Mesendoderm (in vitro differentiated cells): ENCODE data around the gene PDZRN3.
A peak's percentile ranks its signal among the peaks of the same experiment; 100 is the strongest.

Experiments used
- DNase-seq: peaks from one replicate; pipeline ENCODE4 v3.0.0; 2013
- H2AK5ac ChIP-seq: 2 replicates; pipeline ENCODE4 v1.6.1; 2013; ENCODE audit warnings: low read length, inconsistent platforms
- H2BK120ac ChIP-seq: 2 replicates; pipeline ENCODE4 v1.6.1; 2013; ENCODE audit warnings: low read depth, mild to moderate bottlenecking, low read length, moderate library complexity, mixed read lengths
- H2BK15ac ChIP-seq: replicated peaks from 2 replicates; pipeline ENCODE4 v1.6.1; 2013; ENCODE audit warnings: low read depth, mild to moderate bottlenecking, moderate library complexity
- H2BK5ac ChIP-seq: 2 replicates; pipeline ENCODE4 v1.6.1; 2013; ENCODE audit warnings: low read length, inconsistent platforms
- H3K18ac ChIP-seq: 2 replicates; pipeline ENCODE4 v1.6.1; 2013; ENCODE audit warnings: mild to moderate bottlenecking, low read length, mixed read lengths
- H3K23ac ChIP-seq: one replicate; pipeline ENCODE4 v1.6.1; 2013; ENCODE audit warnings: low read length
- H3K27ac ChIP-seq: 2 replicates; pipeline ENCODE4 v1.5.1; 2013; ENCODE audit warnings: low read depth, mild to moderate bottlenecking, inconsistent platforms, low read length, moderate library complexity
- H3K27me3 ChIP-seq: 2 replicates; pipeline ENCODE4 v1.6.1; 2013; ENCODE audit warnings: low read length, control low read depth, mild to moderate bottlenecking, inconsistent platforms; ENCODE audit not compliant: insufficient read depth, poor library complexity
- H3K36me3 ChIP-seq: 2 replicates; pipeline ENCODE4 v1.6.1; 2013; ENCODE audit warnings: low read length, inconsistent platforms; ENCODE audit not compliant: control insufficient read depth, insufficient read depth
- H3K4ac ChIP-seq: one replicate; pipeline ENCODE4 v1.6.1; 2013; ENCODE audit warnings: low read depth, mild to moderate bottlenecking, low read length, moderate library complexity
- H3K4me1 ChIP-seq: 2 replicates; pipeline ENCODE4 v1.6.1; 2013; ENCODE audit warnings: low read depth, low read length, inconsistent platforms; ENCODE audit not compliant: control insufficient read depth
- H3K4me2 ChIP-seq: 2 replicates; pipeline ENCODE4 v1.6.1; 2013; ENCODE audit warnings: low read length
- H3K4me3 ChIP-seq: 2 replicates; pipeline ENCODE4 v1.5.1; 2013; ENCODE audit warnings: mild to moderate bottlenecking, low read length
- H3K56ac ChIP-seq: one replicate; pipeline ENCODE4 v1.6.1; 2013; ENCODE audit warnings: low read length
- H3K79me1 ChIP-seq: 2 replicates; pipeline ENCODE4 v1.6.1; 2013; ENCODE audit warnings: low read length, inconsistent platforms
- H3K79me2 ChIP-seq: 2 replicates; pipeline ENCODE4 v1.6.1; 2013; ENCODE audit warnings: mild to moderate bottlenecking, low read length; ENCODE audit not compliant: control insufficient read depth, insufficient read depth
- H3K9ac ChIP-seq: 2 replicates; pipeline ENCODE4 v1.6.1; 2013; ENCODE audit warnings: low read length, inconsistent platforms
- H4K5ac ChIP-seq: one replicate; pipeline ENCODE4 v1.6.1; 2013; ENCODE audit warnings: low read length
- H4K8ac ChIP-seq: one replicate; pipeline ENCODE4 v1.6.1; 2013; ENCODE audit warnings: low read depth, mild to moderate bottlenecking, control low read depth, low read length, moderate library complexity
- WGBS: extraction: QIAGEN DNeasy Blood & Tissue Kit; methylation state at CpG from one replicate; pipeline ENCODE4 v1.1.7; 2013; ENCODE audit warnings: low lambda C conversion rate, missing lambda C conversion rate; ENCODE audit not compliant: insufficient coverage; ENCODE audit errors: extremely low coverage; 5-methylcytosine and 5-hydroxymethylcytosine counted together

PDZRN3 gene

DNA sequence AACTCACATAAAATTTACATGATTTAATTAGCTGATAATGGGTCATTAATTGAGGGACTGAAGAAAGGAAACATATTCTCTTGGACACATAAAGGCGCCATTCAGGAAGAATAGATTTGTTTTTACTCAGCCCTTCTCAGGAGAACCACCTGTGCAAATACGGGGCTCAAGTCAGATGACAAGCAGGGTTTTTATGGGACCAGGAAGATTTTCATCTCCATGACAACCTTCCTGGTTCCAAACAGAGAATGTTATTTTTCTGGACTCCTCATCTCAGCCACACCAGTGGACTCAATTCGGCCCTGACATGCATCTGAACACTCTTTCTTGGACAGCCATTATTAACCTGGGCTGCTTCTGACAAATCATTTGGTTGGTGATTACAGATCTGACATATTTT lies 120.5 kb downstream of the PDZRN3 start:
- no peak overlapping the region for H3K4me3 ChIP-seq
- no peak overlapping the region for H2BK5ac ChIP-seq
- no peak for DNase-seq
- H3K4ac ChIP-seq = no peak overlapping the region
- H3K23ac ChIP-seq = no peak overlapping the region
- H4K5ac ChIP-seq = no peak overlapping the region
- no peak overlapping the region for H2BK120ac ChIP-seq
- no peak overlapping the region for H4K8ac ChIP-seq
- H3K18ac ChIP-seq = no peak overlapping the region
- no peaks in the 10 kb centered on the region for H3K36me3 ChIP-seq
- no peak overlapping the region for H3K9ac ChIP-seq
- H3K27me3 ChIP-seq = no peaks in the 10 kb centered on the region
- H3K4me1 ChIP-seq = peaks cover 2% of the 10 kb centered on the region
- H3K79me2 ChIP-seq = no peaks in the 10 kb centered on the region
- no peak overlapping the region for H2BK15ac ChIP-seq
- no CpG with 5 or more reads among the region's 3 CpGs for WGBS
- no peak overlapping the region for H3K56ac ChIP-seq
- H3K4me2 ChIP-seq = no peak overlapping the region
- no peak overlapping the region for H2AK5ac ChIP-seq
- H3K27ac ChIP-seq = no peak overlapping the region
- H3K79me1 ChIP-seq = no peaks in the 10 kb centered on the region

DNA sequence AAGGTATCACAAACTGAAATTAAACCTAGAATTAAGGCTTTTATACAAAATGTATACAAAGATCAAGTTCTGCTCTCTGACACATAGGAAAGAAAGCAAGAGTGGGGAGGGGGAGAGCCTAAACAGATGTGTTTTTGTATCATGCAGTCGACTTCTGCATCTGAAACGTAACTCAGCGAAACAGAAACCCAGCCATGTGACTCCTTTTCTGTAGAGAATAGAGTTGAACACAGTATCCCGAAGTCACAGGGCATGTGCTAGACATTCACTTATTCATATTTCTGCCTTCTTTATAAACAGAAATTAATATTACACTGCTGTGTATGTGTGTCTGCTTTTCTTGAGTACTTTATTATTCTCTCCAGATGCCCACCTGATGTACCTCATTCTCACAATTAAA lies 121.0 kb downstream of the PDZRN3 start:
- Histone ChIP-seq H3K79me2 (no peaks in the 10 kb centered on the region), H3K9ac (no peak overlapping the region), H2BK5ac (no peak overlapping the region), H3K4ac (no peak overlapping the region), H2BK15ac (no peak overlapping the region), H3K4me3 (no peak overlapping the region), H3K27ac (no peak overlapping the region), H3K56ac (no peak overlapping the region), H3K36me3 (no peaks in the 10 kb centered on the region), H3K4me1 (no peaks in the 10 kb centered on the region), H4K8ac (no peak overlapping the region), H3K23ac (no peak overlapping the region), H3K79me1 (no peaks in the 10 kb centered on the region), H3K4me2 (no peak overlapping the region), H3K27me3 (no peaks in the 10 kb centered on the region), H2BK120ac (no peak overlapping the region), H4K5ac (no peak overlapping the region), H2AK5ac (no peak overlapping the region), H3K18ac (no peak overlapping the region)
- DNase-seq = no peak
- WGBS = no CpG with 5 or more reads among the region's 4 CpGs

DNA sequence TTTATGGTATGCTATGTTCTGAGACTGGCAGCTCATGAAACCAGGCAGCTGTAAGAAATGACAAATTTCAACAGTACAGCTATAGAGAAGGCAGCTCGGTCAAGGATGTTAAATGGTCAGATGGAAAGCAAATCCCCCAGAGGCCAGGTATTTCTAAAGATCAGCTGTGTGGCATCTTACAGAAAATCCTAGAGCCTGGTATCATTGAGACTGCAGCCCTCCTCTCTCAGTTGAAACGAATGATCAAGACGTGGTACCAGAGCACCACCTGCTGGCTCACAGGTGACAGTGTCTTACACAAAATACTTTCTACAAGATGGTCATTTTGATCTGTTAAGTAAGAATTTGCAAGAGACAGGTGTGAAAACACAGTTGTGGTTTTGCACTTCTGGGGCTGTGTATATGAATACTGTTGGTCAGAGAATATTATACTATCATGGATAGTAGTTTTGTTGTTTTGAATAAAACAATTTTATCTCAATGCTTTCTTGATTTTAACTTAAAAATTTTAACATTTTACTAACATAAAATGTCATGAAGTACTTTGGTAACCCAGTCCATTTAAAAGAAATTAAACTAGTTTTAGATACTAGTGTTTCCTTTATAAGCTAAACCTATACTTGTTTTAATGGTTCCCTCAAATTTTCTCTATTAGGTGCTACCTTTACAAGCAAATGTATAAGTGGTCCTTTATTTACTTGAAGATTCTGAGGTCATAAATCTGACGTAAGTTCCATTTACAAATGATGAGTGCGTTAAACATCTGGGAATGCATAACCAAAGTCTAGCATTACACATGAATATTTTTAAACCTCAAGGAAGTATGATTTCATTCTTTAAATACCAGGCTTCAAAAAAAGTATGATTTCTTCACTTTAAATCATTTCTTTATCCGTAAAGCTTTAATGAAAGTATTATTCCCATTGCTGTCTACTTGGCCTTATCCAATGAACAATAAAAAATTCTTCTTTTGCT lies 121.8 kb downstream of the PDZRN3 start:
- no peak overlapping the region for H3K18ac ChIP-seq
- WGBS = no CpG with 5 or more reads among the region's 6 CpGs
- H3K36me3 ChIP-seq = no peaks in the 10 kb centered on the region
- H3K56ac ChIP-seq = peak overlapping the region; percentile 30
- no peak overlapping the region for H2AK5ac ChIP-seq
- no peaks in the 10 kb centered on the region for H3K27me3 ChIP-seq
- H2BK120ac ChIP-seq = no peak overlapping the region
- H3K4me1 ChIP-seq = no peaks in the 10 kb centered on the region
- no peaks in the 10 kb centered on the region for H3K79me1 ChIP-seq
- H3K27ac ChIP-seq = no peak overlapping the region
- H3K23ac ChIP-seq = no peak overlapping the region
- H3K79me2 ChIP-seq = no peaks in the 10 kb centered on the region
- no peak overlapping the region for H4K8ac ChIP-seq
- no peak overlapping the region for H4K5ac ChIP-seq
- no peak overlapping the region for H2BK5ac ChIP-seq
- no peak overlapping the region for H3K4ac ChIP-seq
- H3K9ac ChIP-seq = no peak overlapping the region
- no peak overlapping the region for H3K4me3 ChIP-seq
- no peak overlapping the region for H2BK15ac ChIP-seq
- H3K4me2 ChIP-seq = no peak overlapping the region
- DNase-seq = peak; percentile 86

DNA sequence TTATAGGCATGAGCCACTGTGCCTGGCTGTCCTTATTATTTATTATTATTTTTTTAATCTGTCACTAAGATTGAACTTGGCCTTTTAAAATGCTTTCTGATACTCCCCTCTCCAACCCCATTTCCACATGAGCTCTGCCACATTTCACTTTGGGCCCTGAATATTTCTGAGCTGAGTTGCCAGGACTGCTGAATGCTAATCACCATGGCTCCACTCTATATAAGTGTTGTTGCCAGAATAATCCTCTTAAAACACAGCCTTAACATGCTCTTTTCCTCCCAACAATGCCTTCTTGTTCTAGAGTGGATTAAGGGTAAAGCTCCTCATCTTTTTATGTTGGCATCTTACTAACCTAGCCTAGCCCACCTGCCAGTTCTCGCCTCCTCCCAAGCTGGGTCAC lies 124.4 kb downstream of the PDZRN3 start:
- Histone ChIP-seq H2BK15ac (no peak overlapping the region), H2BK120ac (no peak overlapping the region), H3K4me3 (no peak overlapping the region), H2AK5ac (no peak overlapping the region), H4K5ac (no peak overlapping the region), H3K79me1 (no peaks in the 10 kb centered on the region), H3K27ac (no peak overlapping the region), H3K36me3 (no peaks in the 10 kb centered on the region), H3K4me2 (no peak overlapping the region), H3K79me2 (no peaks in the 10 kb centered on the region), H3K18ac (no peak overlapping the region), H3K9ac (no peak overlapping the region), H3K4me1 (peaks cover 2% of the 10 kb centered on the region), H3K27me3 (no peaks in the 10 kb centered on the region), H4K8ac (no peak overlapping the region), H2BK5ac (no peak overlapping the region), H3K23ac (no peak overlapping the region), H3K56ac (no peak overlapping the region), H3K4ac (peak overlapping the region; percentile 31)
- DNase-seq = no peak
- no CpG with 5 or more reads among the region's 1 CpG for WGBS

DNA sequence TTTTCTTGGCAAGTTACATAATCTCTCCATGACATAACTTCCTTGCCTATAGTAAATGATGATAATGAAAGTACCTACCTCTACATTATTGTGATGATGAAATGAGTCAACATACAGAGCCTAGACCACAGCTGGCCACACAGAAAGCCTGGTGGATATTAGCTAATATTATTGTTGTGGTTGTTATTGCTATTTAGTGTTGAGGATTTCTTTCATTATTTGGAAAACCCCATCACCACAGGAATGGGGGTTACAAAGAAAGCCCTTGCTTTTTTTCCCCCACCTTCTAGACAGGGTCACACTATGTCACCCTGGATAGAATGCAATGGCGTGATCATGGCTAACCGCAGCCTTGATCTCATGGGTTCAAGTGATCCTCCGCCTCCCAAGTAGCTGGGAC lies 125.0 kb downstream of the PDZRN3 start:
- Histone ChIP-seq H4K8ac (no peak overlapping the region), H3K36me3 (no peaks in the 10 kb centered on the region), H2BK120ac (peak overlapping the region; percentile 45), H3K27me3 (no peaks in the 10 kb centered on the region), H3K18ac (no peak overlapping the region), H2BK5ac (no peak overlapping the region), H3K9ac (no peak overlapping the region), H2AK5ac (no peak overlapping the region), H3K23ac (no peak overlapping the region), H3K4ac (no peak overlapping the region), H3K56ac (no peak overlapping the region), H3K79me2 (no peaks in the 10 kb centered on the region), H4K5ac (no peak overlapping the region), H3K79me1 (no peaks in the 10 kb centered on the region), H3K27ac (no peak overlapping the region), H2BK15ac (no peak overlapping the region), H3K4me1 (peaks cover 2% of the 10 kb centered on the region), H3K4me3 (no peak overlapping the region), H3K4me2 (no peak overlapping the region)
- no CpG with 5 or more reads among the region's 3 CpGs for WGBS
- DNase-seq = no peak
